Adrenal gland (tissue), 12 donors: Measurements from ENCODE around the gene SOCS6. TPM values are rescaled to one million over a fixed set of nuclear protein-coding genes. Genes with fewer than 3 reads are reported as not detected.

ENCODE experiments used
- DNase-seq, 7 donors: peaks; one replicate each; pipeline ENCODE4 v3.0.0-alpha.2; 2019 to 2020
- H3K27ac ChIP-seq, 5 donors: fragments of 200-600 bp; sonication (generic) in 4 of 5; 1 replicate in 3 of 5; 2 replicates in 2 of 5; pipeline versions ENCODE4 v1.5.1 to v1.8.0; 2016 to 2020; ENCODE audit warnings: mild to moderate bottlenecking in 1 of 5
- H3K27me3 ChIP-seq: fragments of 200-600 bp; 2 replicates; pipeline ENCODE4 v1.8.0; 2021
- H3K36me3 ChIP-seq, 2 donors: fragments of 200-600 bp; replicated peaks in 1 of 2; 1 replicate in 1 of 2; 2 replicates in 1 of 2; pipeline versions ENCODE4 v1.5.1 to v1.8.0; 2018 to 2022
- H3K4me1 ChIP-seq, 2 donors: fragments of 200-600 bp; replicated peaks in 1 of 2; 1 replicate in 1 of 2; 2 replicates in 1 of 2; pipeline versions ENCODE4 v1.5.1 to v1.8.0; 2018 to 2021
- H3K4me3 ChIP-seq, 4 donors: fragments of 200-600 bp; sonication (generic) in 3 of 4; one replicate each; pipeline ENCODE4 v1.5.1; 2016 to 2018
- H3K9me3 ChIP-seq, 3 donors: fragments of 200-600 bp; sonication (generic) in 1 of 3; replicated peaks in 1 of 3; 1 replicate in 2 of 3; 2 replicates in 1 of 3; pipeline versions ENCODE4 v1.5.1 to v1.8.0; 2016 to 2021
- CTCF ChIP-seq, 6 experiments: fragments of 450-650 bp in 4 of 6; fragments of 200-600 bp in 2 of 6; sonication (generic) in 1 of 6; IDR thresholded peaks; 1 replicate in 5 of 6; 2 replicates in 1 of 6; pipeline versions ENCODE4 v1.5.1 to v1.8.0; 2016 to 2021; ENCODE audit warnings: antibody characterized with exemption in 6 of 6, mild to moderate bottlenecking in 2 of 6, moderate library complexity in 1 of 6
- POLR2A ChIP-seq, 2 donors: fragments of 450-650 bp; IDR thresholded peaks; one replicate each; pipeline ENCODE4 v1.6.1; 2017; ENCODE audit warnings: antibody characterized with exemption in 2 of 2, mild to moderate bottlenecking in 2 of 2, moderate library complexity in 1 of 2
- WGBS, 4 donors: extraction: QIAGEN DNeasy Blood & Tissue Kit in 2 of 4; methylation state at CpG; one replicate each; pipeline versions ENCODE4 v1.1.5 to v1.1.7; 2013 to 2017; 5-methylcytosine and 5-hydroxymethylcytosine counted together
- intact Hi-C, 2 donors: fragments of 100-400 bp; cut with DNase I; formaldehyde crosslinking; loops; one replicate each; pipeline versions ENCODE4 v1.14.1 to v1.15.0; 2022 to 2023
- polyA plus RNA-seq, 3 donors: library from polyadenylated mRNA; stranded (reverse); fragments of 200-250 nt in 2 of 3; fragments of 350-450 nt in 1 of 3; fragmentation: Illumina TruSeq in 1 of 3; extraction: RNeasy Lipid Tissue Mini Kit (QIAGEN cat#74804) in 1 of 3; gene quantifications; one replicate each; pipeline ENCODE4 v1.2.3, GENCODE V29; 2013 to 2014
- total RNA-seq, 9 donors: library from RNA; depleted of rRNA in 4 of 9; stranded (reverse); fragments of >200 nt in 4 of 9; fragments of 120-200 nt in 1 of 9; fragmentation: NEBNext Ultra II Directional in 1 of 9; extraction: Animal tissue kit (Norgen Biotek cat#: 25700) in 1 of 9; gene quantifications; one replicate each; pipeline versions ENCODE4 v1.1.0 to v1.2.4, GENCODE V29; 2013 to 2023
- donor health status: healthy with polysubstance abuse.
- donor health status: Bipolar disorder and iron deficiency.
- donor health status: DM: yes; HTN: yes; CAD: no.
- donor health status: DM: no; HTN: no; CAD: no.
- donor health status: DM: no; HTN: no; CAD: no.
- donor health status: DM: yes; HTN: yes; CAD: no.

Gene SOCS6
- total and polyA plus RNA-seq, 12 donors = 4.3 to 25.5 (median 17.4) TPM

DNA sequence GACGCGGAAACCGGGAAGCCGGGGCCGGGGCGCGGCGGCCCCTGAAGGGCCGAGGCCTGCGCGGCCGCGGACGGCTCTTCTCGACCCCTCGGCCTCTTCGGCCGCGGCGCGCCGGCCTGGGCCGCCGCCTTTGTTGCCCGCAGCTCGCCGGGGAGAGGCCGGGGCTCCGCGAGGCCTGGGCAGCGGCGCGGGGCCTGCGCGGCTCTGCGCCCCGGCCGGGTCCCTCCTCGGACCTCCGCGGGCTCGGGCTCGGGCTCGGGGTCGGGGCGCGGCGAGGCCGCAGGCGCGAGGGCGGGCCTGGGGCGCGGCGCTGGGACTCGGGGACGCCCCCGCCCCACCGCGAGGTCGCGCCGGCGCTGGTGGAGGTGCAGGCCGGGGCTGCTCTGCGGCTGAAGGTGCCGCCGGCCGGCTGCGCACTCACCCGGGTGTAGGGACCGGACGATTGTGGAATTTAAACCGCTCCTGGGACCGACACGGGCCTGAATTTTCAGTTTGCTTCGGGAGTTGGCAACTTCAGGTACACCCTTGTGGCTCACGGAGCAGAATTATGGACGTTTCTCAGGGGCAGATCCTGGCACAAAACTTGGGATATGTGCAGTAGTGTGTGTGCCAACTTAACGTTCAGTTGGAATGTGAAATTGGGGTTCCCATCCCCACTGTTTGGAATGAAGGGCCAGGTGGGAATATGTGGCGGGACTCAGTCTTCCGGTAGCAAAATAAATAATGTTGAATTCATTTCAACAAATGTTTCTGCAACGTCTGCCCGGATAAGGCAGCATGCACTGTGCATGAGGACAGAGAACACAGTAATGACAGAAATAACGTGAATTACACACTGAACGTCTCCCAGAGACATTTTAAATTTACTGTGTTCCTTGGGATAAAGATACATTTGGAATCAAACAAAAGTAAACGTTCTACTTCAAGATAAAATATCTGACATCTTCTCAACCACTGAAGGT lies 787 bp downstream of the SOCS6 start:
- Histone ChIP-seq H3K4me3 (peak overlapping the region in 3 of 4 donors; percentile 45 to 86 (median 51)), H3K27ac (peak overlapping the region in 4 of 5 donors; percentile 71 to 95 (median 90)), H3K36me3 (no peaks in the 10 kb centered on the region), H3K9me3 (no peaks in the 10 kb centered on the region), H3K27me3 (no peaks in the 10 kb centered on the region), H3K4me1 (peaks cover 16 to 46% of the 10 kb centered on the region in 2 donors)
- 0 to 1% (median 1%) methylated on average over 8 to 87 of the region's 87 CpGs for WGBS, 4 donors
- TF ChIP-seq CTCF (IDR thresholded peaks at IDR 0.05) = peak in 1 of 6 experiments; percentile 6
- peak in 1 of 2 donors; percentile 16 for TF ChIP-seq POLR2A (IDR thresholded peaks at IDR 0.05)
- intact Hi-C loops = loop anchor here in 1 of 2 donors (10.0 kb wide), 1 partner anchor 85 kb away; the partner anchor contains the start of gene RTTN
- DNase-seq = peak; percentile 37 to 57 (median 42)

DNA sequence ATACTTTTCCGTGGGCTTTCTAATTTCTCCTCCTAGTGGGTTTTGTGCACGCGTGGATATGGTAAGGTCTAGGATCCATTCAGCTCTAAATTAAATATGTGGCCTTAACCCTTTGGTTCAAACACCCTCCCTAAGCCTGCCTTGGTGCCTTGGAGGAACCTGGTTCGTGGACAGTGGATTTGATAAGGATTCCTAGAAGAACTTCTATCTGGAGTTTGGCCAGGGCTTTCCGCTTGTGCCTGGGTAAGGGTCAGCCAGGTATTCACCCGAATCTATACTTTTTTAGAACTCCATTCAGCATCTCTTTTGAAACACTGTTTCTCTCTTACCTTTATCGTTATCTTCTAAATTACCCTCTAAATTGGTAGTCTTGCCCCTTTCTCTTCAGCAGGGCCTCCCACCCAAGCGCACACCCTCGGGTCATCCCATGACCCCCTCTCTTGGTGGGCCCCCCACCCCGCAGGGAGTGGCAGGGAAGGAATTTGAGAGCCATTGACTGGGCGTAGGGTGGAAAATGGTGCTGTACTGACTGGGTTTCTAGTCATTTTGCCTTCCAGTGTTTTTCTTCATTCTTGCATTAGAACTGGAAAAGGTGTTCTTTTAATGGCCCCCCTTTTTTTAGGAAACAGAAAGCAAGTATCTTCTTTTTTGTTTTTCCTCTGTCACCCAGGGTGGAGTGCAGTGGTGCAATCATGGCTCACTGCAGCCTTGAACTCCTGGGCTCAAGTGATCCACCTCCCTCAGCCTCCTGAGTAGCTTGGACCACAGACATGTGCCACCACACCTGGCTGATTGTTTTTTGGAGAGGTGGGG lies 1.8 kb downstream of the SOCS6 start:
- Histone ChIP-seq H3K27me3 (no peaks in the 10 kb centered on the region), H3K9me3 (no peaks in the 10 kb centered on the region), H3K27ac (peak overlapping the region in 2 of 5 donors; percentile 89 to 95), H3K36me3 (no peaks in the 10 kb centered on the region), H3K4me1 (peaks cover 22 to 57% of the 10 kb centered on the region in 2 donors), H3K4me3 (peak overlapping the region in 2 of 4 donors; percentile 43 to 86)
- WGBS, 4 donors = 62 to 67% (median 65%) methylated on average over 11 of the region's 11 CpGs
- intact Hi-C loops = no loop called here
- TF ChIP-seq POLR2A (IDR thresholded peaks at IDR 0.05) (no peak), CTCF (IDR thresholded peaks at IDR 0.05) (no peak)
- DNase-seq = no peak

DNA sequence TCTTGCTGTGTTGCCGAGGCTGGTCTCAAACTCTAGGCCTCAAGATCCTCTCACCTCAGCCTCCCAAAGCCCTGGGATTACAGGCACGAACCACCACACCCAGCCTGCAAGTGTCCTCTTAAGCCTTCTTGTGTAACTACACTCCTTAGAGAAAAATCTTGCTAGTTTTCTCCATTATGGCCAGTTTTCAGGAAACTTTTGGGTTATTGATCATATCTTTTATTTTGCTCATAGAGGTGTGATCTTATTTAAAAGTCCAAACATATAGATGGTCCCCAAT lies 2.4 kb downstream of the SOCS6 start:
- Histone ChIP-seq H3K4me1 (peaks cover 25 to 62% of the 10 kb centered on the region in 2 donors), H3K4me3 (peak overlapping the region in 1 of 4 donors; percentile 86), H3K9me3 (no peaks in the 10 kb centered on the region), H3K27ac (no peak overlapping the region), H3K27me3 (no peaks in the 10 kb centered on the region), H3K36me3 (no peaks in the 10 kb centered on the region)
- DNase-seq = no peak
- TF ChIP-seq CTCF (IDR thresholded peaks at IDR 0.05) (no peak), POLR2A (IDR thresholded peaks at IDR 0.05) (no peak)
- 83 to 88% (median 86%) methylated on average over 2 of the region's 2 CpGs for WGBS, 4 donors
- intact Hi-C loops = no loop called here

DNA sequence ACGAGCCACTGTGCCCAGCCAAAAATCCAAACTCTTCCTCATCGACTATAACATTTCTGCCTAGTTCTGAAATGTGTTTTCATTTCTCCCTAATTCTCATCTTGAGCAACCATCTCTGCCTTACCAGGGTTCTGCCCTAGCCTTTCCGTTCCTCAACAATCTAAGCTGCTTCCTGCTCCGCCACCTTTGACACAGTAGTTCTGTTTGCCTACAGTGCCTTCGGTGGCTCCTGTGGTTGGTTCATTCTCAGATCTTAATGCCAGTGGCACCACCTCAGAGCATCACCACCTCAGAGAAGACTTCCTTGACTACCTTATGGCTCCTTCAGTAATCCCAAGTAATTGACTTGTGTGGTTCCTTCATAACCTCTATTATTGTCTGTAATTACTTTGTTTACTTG lies 3.8 kb downstream of the SOCS6 start:
- intact Hi-C loops = no loop called here
- Histone ChIP-seq H3K4me1 (peaks cover 25 to 72% of the 10 kb centered on the region in 2 donors), H3K27ac (peak overlapping the region in 1 of 5 donors; percentile 28)

More for the DNA sequence above, 3.8 kb downstream of the SOCS6 start:
- no peak for DNase-seq
- no peaks in the 10 kb centered on the region for H3K9me3 ChIP-seq
- no peak for TF ChIP-seq POLR2A (IDR thresholded peaks at IDR 0.05)
- TF ChIP-seq CTCF (IDR thresholded peaks at IDR 0.05) = no peak
- no peaks in the 10 kb centered on the region for H3K27me3 ChIP-seq
- H3K4me3 ChIP-seq = no peak overlapping the region
- WGBS, 4 donors = 57 to 76% (median 73%) methylated on average over 5 of the region's 5 CpGs
- no peaks in the 10 kb centered on the region for H3K36me3 ChIP-seq
